ENCODE measurements around the gene EVPLL.
"Not testable (repeated sequence)": the region's sequence is repeated elsewhere in the genome, so short reads cannot be mapped to it uniquely, and the experiment has no call there.

The EVPLL gene

GRCh38 chr17:18377437-18378204, at the start of gene EVPLL:
EVPLL (plus strand) TSS chr17:18377778; CDS start chr17:18380938, 3,160 bp downstream.
- no peak for DNase-seq (ENCODE audit: low read depth)

- no peak for DNase-seq (ENCODE audit: low read depth)
Observed at GRCh38 chr17:18328643-18329204, 48.9 kb upstream of the EVPLL start.

- no peak for DNase-seq (ENCODE audit: low read depth)
Observed at GRCh38 chr17:18331879-18332278, 45.7 kb upstream of the EVPLL start.

- no peak for DNase-seq (ENCODE audit: low read depth)
Observed at GRCh38 chr17:18332909-18333489, 44.6 kb upstream of the EVPLL start.

GRCh38 chr17:18338158-18338557, 39.4 kb upstream of the EVPLL start:
- not testable (repeated sequence) for DNase-seq (ENCODE audit: low read depth)

- DNase-seq (ENCODE audit: low read depth): no peak
Observed at GRCh38 chr17:18339933-18340332, 37.6 kb upstream of the EVPLL start.

- no peak for DNase-seq (ENCODE audit: low read depth)
Observed at GRCh38 chr17:18344021-18344420, 33.6 kb upstream of the EVPLL start.

- DNase-seq (ENCODE audit: low read depth): no peak
Observed at GRCh38 chr17:18353541-18353940, 24.0 kb upstream of the EVPLL start.

GRCh38 chr17:18356624-18357023, 21.0 kb upstream of the EVPLL start:
- DNase-seq (ENCODE audit: low read depth): no peak

- DNase-seq (ENCODE audit: low read depth): no peak
Observed at GRCh38 chr17:18360518-18360917, 17.1 kb upstream of the EVPLL start.

GRCh38 chr17:18361837-18362697, 15.5 kb upstream of the EVPLL start:
- no peak for DNase-seq (ENCODE audit: low read depth)

- DNase-seq (ENCODE audit: low read depth): no peak
Observed at GRCh38 chr17:18362698-18363100, 14.9 kb upstream of the EVPLL start.

GRCh38 chr17:18363101-18364049, 14.2 kb upstream of the EVPLL start, which contains the start of gene SHMT1:
SHMT1 (minus strand) TSS chr17:18363550; CDS start chr17:18355981, 7,569 bp downstream.
- DNase-seq (ENCODE audit: low read depth): peak; percentile 84

- no peak for DNase-seq (ENCODE audit: low read depth)
Observed at GRCh38 chr17:18364166-18364565, 13.4 kb upstream of the EVPLL start.

- no peak for DNase-seq (ENCODE audit: low read depth)
Observed at GRCh38 chr17:18368946-18369345, 8.6 kb upstream of the EVPLL start.

GRCh38 chr17:18370761-18371160, 6.8 kb upstream of the EVPLL start:
- DNase-seq (ENCODE audit: low read depth): no peak

GRCh38 chr17:18371455-18371854, 6.1 kb upstream of the EVPLL start:
- DNase-seq (ENCODE audit: low read depth): no peak

- DNase-seq (ENCODE audit: low read depth): not testable (repeated sequence)
Observed at GRCh38 chr17:18373181-18373580, 4.4 kb upstream of the EVPLL start.

GRCh38 chr17:18374216-18374615, 3.4 kb upstream of the EVPLL start:
- DNase-seq (ENCODE audit: low read depth): no peak

GRCh38 chr17:18378205-18378505, 577 bp downstream of the EVPLL start:
- no peak for DNase-seq (ENCODE audit: low read depth)

GRCh38 chr17:18378614-18379013, 1.0 kb downstream of the EVPLL start:
- not testable (repeated sequence) for DNase-seq (ENCODE audit: low read depth)
